SU-DHL-6 (cell line): Measurements from ENCODE around the gene GP1BA.

Source experiments
- H2AFZ ChIP-seq: fragments of 200-600 bp; sonication (generic); 2 replicates; pipeline ENCODE4 v1.6.1; 2014; ENCODE audit warnings: low read depth, mild to moderate bottlenecking, moderate library complexity, mixed read lengths, antibody characterized with exemption, low read length; ENCODE audit not compliant: severe bottlenecking
- H3F3A ChIP-seq: fragments of 200-600 bp; shearing (Covaris generic); 2 replicates; pipeline ENCODE4 v1.6.0; 2016; ENCODE audit warnings: antibody characterized with exemption, mild to moderate bottlenecking; ENCODE audit not compliant: insufficient read depth
- H3K27ac ChIP-seq: fragments of 200-600 bp; sonication (generic); 2 replicates; pipeline ENCODE4 v1.5.1; 2016; ENCODE audit warnings: low read depth, mild to moderate bottlenecking, low read length, moderate library complexity, mixed read lengths
- H3K27me3 ChIP-seq: fragments of 200-600 bp; sonication (generic), shearing (Covaris generic); 2 replicates; pipeline ENCODE4 v1.6.0; 2014; ENCODE audit warnings: mild to moderate bottlenecking, low read length
- H3K36me3 ChIP-seq: fragments of 200-600 bp; sonication (generic); 2 replicates; pipeline ENCODE4 v1.6.1; 2014; ENCODE audit warnings: mild to moderate bottlenecking, low read length, mixed read lengths
- H3K4me2 ChIP-seq: fragments of 300-600, 200-600 bp; shearing (Covaris generic), sonication (generic); 2 replicates; pipeline ENCODE4 v1.6.0; 2014; ENCODE audit warnings: low read length, low read depth, mild to moderate bottlenecking; ENCODE audit not compliant: poor library complexity, severe bottlenecking
- H3K4me3 ChIP-seq: fragments of 200-600 bp; sonication (generic); 2 replicates; pipeline ENCODE4 v1.5.1; 2014; ENCODE audit warnings: antibody characterized with exemption, low read length, mild to moderate bottlenecking, mixed read lengths; ENCODE audit not compliant: insufficient read depth, poor library complexity, severe bottlenecking
- H3K79me2 ChIP-seq: fragments of 200-600 bp; sonication (generic); 2 replicates; pipeline ENCODE4 v1.6.1; 2014; ENCODE audit warnings: mild to moderate bottlenecking, low read length, moderate library complexity; ENCODE audit not compliant: insufficient read depth
- H3K9ac ChIP-seq: fragments of 200-600 bp; sonication (generic); 2 replicates; pipeline ENCODE4 v1.7.0; 2014; ENCODE audit warnings: mild to moderate bottlenecking, low read length
- H3K9me2 ChIP-seq: fragments of 200-600 bp; sonication (generic); replicated peaks from 2 replicates; pipeline ENCODE4 v1.6.1; 2014; ENCODE audit warnings: low read length; ENCODE audit not compliant: insufficient read depth
- H3K9me3 ChIP-seq: fragments of 200-600 bp; sonication (generic); 2 replicates; pipeline ENCODE4 v1.6.1; 2014; ENCODE audit warnings: low read length, mixed read lengths; ENCODE audit not compliant: insufficient read depth
- H4K20me1 ChIP-seq: fragments of 200-600 bp; sonication (generic); 2 replicates; pipeline ENCODE4 v1.6.1; 2014; ENCODE audit warnings: low read depth, mild to moderate bottlenecking, antibody characterized with exemption, low read length, moderate library complexity, mixed read lengths
- CTCF ChIP-seq: fragments of 200-600 bp; sonication (generic); IDR thresholded peaks from one replicate; pipeline ENCODE4 v1.5.1; 2017; ENCODE audit warnings: antibody characterized with exemption, mild to moderate bottlenecking, low read length, moderate library complexity; ENCODE audit not compliant: insufficient read depth, poor library complexity, severe bottlenecking
- EZH2phosphoT487 ChIP-seq: fragments of 200-600 bp; sonication (generic), shearing (Covaris generic); conservative IDR thresholded peaks from 2 replicates; pipeline ENCODE4 v1.6.1; 2018; ENCODE audit warnings: mild to moderate bottlenecking, antibody characterized with exemption, low read length, moderate library complexity, mixed read lengths

Gene GP1BA

GRCh38 chr17:4966844-4967538, 34.9 kb downstream of the GP1BA start:
- H3F3A ChIP-seq = no peaks in the 10 kb centered on the region
- peak overlapping the region; percentile 55 for H2AFZ ChIP-seq
- peaks cover 8% of the 10 kb centered on the region; the same call in 1 of the 2 replicates for H3K79me2 ChIP-seq
- H3K36me3 ChIP-seq = no peaks in the 10 kb centered on the region
- TF ChIP-seq EZH2phosphoT487 (no peak), CTCF (no peak)
- peak overlapping the region; percentile 70 for H3K4me3 ChIP-seq
- peak overlapping the region; percentile 73 for H3K27ac ChIP-seq
- peak overlapping the region; percentile 92 for H3K4me2 ChIP-seq
- H4K20me1 ChIP-seq = no peaks in the 10 kb centered on the region
- H3K9ac ChIP-seq = peak overlapping the region; percentile 81
- no peaks in the 10 kb centered on the region for H3K27me3 ChIP-seq
- no peaks in the 10 kb centered on the region for H3K9me2 ChIP-seq
- H3K9me3 ChIP-seq = no peaks in the 10 kb centered on the region

- H3K9me3 ChIP-seq = no peaks in the 10 kb centered on the region
- TF ChIP-seq EZH2phosphoT487 (no peak), CTCF (no peak)
- no peaks in the 10 kb centered on the region for H3K27me3 ChIP-seq
- no peaks in the 10 kb centered on the region for H3K36me3 ChIP-seq
- no peaks in the 10 kb centered on the region for H4K20me1 ChIP-seq
- H3K27ac ChIP-seq = peak within 1 kb of the TSS; percentile 73
- H3F3A ChIP-seq = no peaks in the 10 kb centered on the region
- peak within 1 kb of the TSS; percentile 70 for H3K4me3 ChIP-seq
- peak within 1 kb of the TSS; percentile 92 for H3K4me2 ChIP-seq
- no peaks in the 10 kb centered on the region for H3K9me2 ChIP-seq
- H3K79me2 ChIP-seq = peaks cover 8% of the 10 kb centered on the region; the same call in 1 of the 2 replicates
- H2AFZ ChIP-seq = peak within 1 kb of the TSS; percentile 68
- H3K9ac ChIP-seq = peak within 1 kb of the TSS; percentile 81
Measured at GRCh38 chr17:4967539-4968485, 35.7 kb downstream of the GP1BA start, which contains the start of gene SPAG7. Gene SPAG7, minus strand, starts transcription at chr17:4967817. Its CDS starts 13 bp downstream, at chr17:4967804.

GRCh38 chr17:4968486-4969046, 36.5 kb downstream of the GP1BA start:
- peak overlapping the region; percentile 92 for H3K4me2 ChIP-seq

More at GRCh38 chr17:4968486-4969046, 36.5 kb downstream of the GP1BA start:
- Histone ChIP-seq H3K9me3 (no peaks in the 10 kb centered on the region), H3K9ac (peak overlapping the region; percentile 81), H4K20me1 (no peaks in the 10 kb centered on the region), H3K27ac (peak overlapping the region; percentile 60), H3K4me3 (peak overlapping the region; percentile 63), H3F3A (no peaks in the 10 kb centered on the region), H3K27me3 (no peaks in the 10 kb centered on the region), H2AFZ (peak overlapping the region; percentile 68), H3K9me2 (no peaks in the 10 kb centered on the region), H3K36me3 (no peaks in the 10 kb centered on the region), H3K79me2 (peaks cover 8% of the 10 kb centered on the region; the same call in 1 of the 2 replicates)
- no peak for TF ChIP-seq CTCF
- TF ChIP-seq EZH2phosphoT487 = no peak
